HG03520 (cell line): ENCODE data around the gene FSTL4.

Experiments used
- ATAC-seq: cut with Tn5 transposase; IDR thresholded peaks from one replicate; pipeline ENCODE4 v1.9.1; 2021; ENCODE audit warnings: mild to moderate bottlenecking, moderate library complexity; ENCODE audit not compliant: unreplicated experiment

Gene FSTL4

GRCh38 chr5:133611357-133612248, 738 bp downstream of the FSTL4 start:
- ATAC-seq = no peak

GRCh38 chr5:133610489-133611356, 1.6 kb downstream of the FSTL4 start:
- no peak for ATAC-seq

GRCh38 chr5:133607451-133607850, 4.9 kb downstream of the FSTL4 start:
- ATAC-seq = no peak

- ATAC-seq = no peak
These were observed 5.5 kb downstream of the FSTL4 start for GRCh38 chr5:133606835-133607234.

- ATAC-seq = no peak
These were observed 7.0 kb downstream of the FSTL4 start for GRCh38 chr5:133605323-133605722.

GRCh38 chr5:133603711-133604110, 8.6 kb downstream of the FSTL4 start:
- no peak for ATAC-seq

GRCh38 chr5:133602835-133603380, 9.4 kb downstream of the FSTL4 start:
- no peak for ATAC-seq

- ATAC-seq = no peak
These were observed 12.7 kb downstream of the FSTL4 start for GRCh38 chr5:133599600-133599999.

- no peak for ATAC-seq
These were observed 13.3 kb downstream of the FSTL4 start for GRCh38 chr5:133599044-133599443.

GRCh38 chr5:133596049-133596448, 16.3 kb downstream of the FSTL4 start:
- ATAC-seq = no peak

- no peak for ATAC-seq
These were observed 16.9 kb downstream of the FSTL4 start for GRCh38 chr5:133595465-133595864.

GRCh38 chr5:133589286-133589685, 23.1 kb downstream of the FSTL4 start:
- no peak for ATAC-seq

- no peak for ATAC-seq
These were observed 29.4 kb downstream of the FSTL4 start for GRCh38 chr5:133582971-133583370.

GRCh38 chr5:133581918-133582317, 30.4 kb downstream of the FSTL4 start:
- ATAC-seq = no peak

- no peak for ATAC-seq
These were observed 31.0 kb downstream of the FSTL4 start for GRCh38 chr5:133581348-133581747.

- no peak for ATAC-seq
These were observed 31.7 kb downstream of the FSTL4 start for GRCh38 chr5:133580618-133581017.

GRCh38 chr5:133579766-133580165, 32.6 kb downstream of the FSTL4 start:
- no peak for ATAC-seq

GRCh38 chr5:133569347-133569746, 43.0 kb downstream of the FSTL4 start:
- ATAC-seq = no peak

GRCh38 chr5:133565993-133566392, 46.3 kb downstream of the FSTL4 start:
- ATAC-seq = no peak

GRCh38 chr5:133564921-133565565, 47.3 kb downstream of the FSTL4 start:
- ATAC-seq = no peak

GRCh38 chr5:133562554-133562953, 49.8 kb downstream of the FSTL4 start:
- no peak for ATAC-seq
